Spleen (tissue), 7 donors: ENCODE data around the gene SLC39A13.

Source experiments
- POLR2A ChIP-seq, 3 donors: fragments of 450-650 bp; IDR thresholded peaks; one replicate each; pipeline ENCODE4 v1.5.1; 2017; ENCODE audit warnings: antibody characterized with exemption in 3 of 3, mild to moderate bottlenecking in 1 of 3
- POLR2AphosphoS5 ChIP-seq, 3 donors: sonication (generic); formaldehyde crosslinking; IDR thresholded peaks; one replicate each; pipeline ENCODE4 v1.5.1; 2017; ENCODE audit warnings: antibody characterized with exemption in 3 of 3
- TF ChIP-seq, protein P1 (sequence below), 11 experiments: fragments of 200-600 bp in 7 of 11; fragments of 450-650 bp in 4 of 11; sonication (generic) in 4 of 11; IDR thresholded peaks in 8 of 11; conservative IDR thresholded peaks in 3 of 11; 1 replicate in 7 of 11; 2 replicates in 4 of 11; pipeline versions ENCODE4 v1.4.0 to v1.8.0; 2016 to 2021; ENCODE audit warnings: antibody characterized with exemption in 11 of 11, inconsistent platforms in 4 of 11, mild to moderate bottlenecking in 1 of 11
- donor health status: DM: no; HTN: no; CAD: no; lungs with moderate emphysema.
- donor health status: DM: no; HTN: no; CAD: no.
- donor health status: DM: no; HTN: no; CAD: no.

DNA sequence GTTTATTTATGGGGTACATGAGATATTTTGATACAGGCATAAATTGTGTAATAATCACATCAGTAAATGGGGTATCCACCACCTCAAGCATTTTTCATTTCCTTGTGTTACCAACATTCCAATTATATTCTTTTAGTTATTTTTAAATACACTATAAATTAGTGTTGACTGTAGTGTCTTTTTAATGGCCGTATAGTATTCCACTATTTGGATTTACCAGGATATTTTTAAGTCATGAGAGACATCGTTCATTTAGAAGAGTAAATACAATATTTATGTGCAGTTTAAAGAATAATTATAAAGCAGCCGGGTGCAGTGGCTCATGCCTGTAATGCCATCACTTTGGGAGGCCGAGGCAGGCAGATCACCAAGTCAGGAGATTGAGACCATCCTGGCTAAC lies 23.9 kb upstream of the SLC39A13 start:
- TF ChIP-seq POLR2A (IDR thresholded peaks at IDR 0.05) = no peak
- TF ChIP-seq, protein P1, sequence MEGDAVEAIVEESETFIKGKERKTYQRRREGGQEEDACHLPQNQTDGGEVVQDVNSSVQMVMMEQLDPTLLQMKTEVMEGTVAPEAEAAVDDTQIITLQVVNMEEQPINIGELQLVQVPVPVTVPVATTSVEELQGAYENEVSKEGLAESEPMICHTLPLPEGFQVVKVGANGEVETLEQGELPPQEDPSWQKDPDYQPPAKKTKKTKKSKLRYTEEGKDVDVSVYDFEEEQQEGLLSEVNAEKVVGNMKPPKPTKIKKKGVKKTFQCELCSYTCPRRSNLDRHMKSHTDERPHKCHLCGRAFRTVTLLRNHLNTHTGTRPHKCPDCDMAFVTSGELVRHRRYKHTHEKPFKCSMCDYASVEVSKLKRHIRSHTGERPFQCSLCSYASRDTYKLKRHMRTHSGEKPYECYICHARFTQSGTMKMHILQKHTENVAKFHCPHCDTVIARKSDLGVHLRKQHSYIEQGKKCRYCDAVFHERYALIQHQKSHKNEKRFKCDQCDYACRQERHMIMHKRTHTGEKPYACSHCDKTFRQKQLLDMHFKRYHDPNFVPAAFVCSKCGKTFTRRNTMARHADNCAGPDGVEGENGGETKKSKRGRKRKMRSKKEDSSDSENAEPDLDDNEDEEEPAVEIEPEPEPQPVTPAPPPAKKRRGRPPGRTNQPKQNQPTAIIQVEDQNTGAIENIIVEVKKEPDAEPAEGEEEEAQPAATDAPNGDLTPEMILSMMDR (IDR thresholded peaks at IDR 0.05 in 8 of 11, conservative IDR thresholded peaks at IDR 0.05 in 3 of 11) = no peak
- no peak for TF ChIP-seq POLR2AphosphoS5 (IDR thresholded peaks at IDR 0.05)
